GM18526 (cell line): Measurements from ENCODE around the gene CSMD2.

Experiments
- POLR2A ChIP-seq: IDR thresholded peaks from 3 replicates; pipeline ENCODE4 v1.6.1; 2011; ENCODE audit not compliant: insufficient read length; ENCODE audit errors: extremely low read depth

Gene CSMD2

GRCh38 chr1:33899746-33900145, 265.3 kb downstream of the CSMD2 start:
- no peak for TF ChIP-seq POLR2A

GRCh38 chr1:33898881-33899280, 266.1 kb downstream of the CSMD2 start:
- TF ChIP-seq POLR2A, result no peak

- no peak for TF ChIP-seq POLR2A
Measured at GRCh38 chr1:33898406-33898805, 266.6 kb downstream of the CSMD2 start.

- TF ChIP-seq POLR2A, result no peak
Measured at GRCh38 chr1:33897092-33897725, 267.8 kb downstream of the CSMD2 start.

GRCh38 chr1:33895976-33896375, 269.1 kb downstream of the CSMD2 start:
- TF ChIP-seq POLR2A, result no peak

- no peak for TF ChIP-seq POLR2A
Measured at GRCh38 chr1:33895396-33895795, 269.6 kb downstream of the CSMD2 start.

- TF ChIP-seq POLR2A, result no peak
Measured at GRCh38 chr1:33893147-33893830, 271.7 kb downstream of the CSMD2 start.

GRCh38 chr1:33886496-33886895, 278.5 kb downstream of the CSMD2 start:
- no peak for TF ChIP-seq POLR2A

GRCh38 chr1:33880305-33880704, 284.7 kb downstream of the CSMD2 start:
- no peak for TF ChIP-seq POLR2A

- no peak for TF ChIP-seq POLR2A
Measured at GRCh38 chr1:33878392-33878791, 286.6 kb downstream of the CSMD2 start.

GRCh38 chr1:33876970-33877650, 287.9 kb downstream of the CSMD2 start:
- TF ChIP-seq POLR2A, result no peak

GRCh38 chr1:33875862-33876261, 289.2 kb downstream of the CSMD2 start:
- TF ChIP-seq POLR2A, result no peak

GRCh38 chr1:33874636-33875035, 290.4 kb downstream of the CSMD2 start:
- TF ChIP-seq POLR2A, result no peak

- TF ChIP-seq POLR2A, result no peak
Measured at GRCh38 chr1:33872683-33873082, 292.3 kb downstream of the CSMD2 start.

GRCh38 chr1:33872275-33872674, 292.8 kb downstream of the CSMD2 start:
- TF ChIP-seq POLR2A, result no peak

- TF ChIP-seq POLR2A, result no peak
Measured at GRCh38 chr1:33867684-33868083, 297.3 kb downstream of the CSMD2 start.
